ENCODE data around the gene GOSR1. TPM values are rescaled to one million over a fixed set of nuclear protein-coding genes. Genes with fewer than 3 reads are reported as not detected.
"Not testable (repeated sequence)": the region's sequence is repeated elsewhere in the genome, so short reads cannot be mapped to it uniquely, and the experiment has no call there.

GOSR1 gene
- total RNA-seq, 1 experiment from 2014 or later, result 31.5 TPM

GRCh38 chr17:30575648-30576325, 98.6 kb downstream of the GOSR1 start:
- DNase-seq (ENCODE audit: low read depth), result not testable (repeated sequence)

DNA sequence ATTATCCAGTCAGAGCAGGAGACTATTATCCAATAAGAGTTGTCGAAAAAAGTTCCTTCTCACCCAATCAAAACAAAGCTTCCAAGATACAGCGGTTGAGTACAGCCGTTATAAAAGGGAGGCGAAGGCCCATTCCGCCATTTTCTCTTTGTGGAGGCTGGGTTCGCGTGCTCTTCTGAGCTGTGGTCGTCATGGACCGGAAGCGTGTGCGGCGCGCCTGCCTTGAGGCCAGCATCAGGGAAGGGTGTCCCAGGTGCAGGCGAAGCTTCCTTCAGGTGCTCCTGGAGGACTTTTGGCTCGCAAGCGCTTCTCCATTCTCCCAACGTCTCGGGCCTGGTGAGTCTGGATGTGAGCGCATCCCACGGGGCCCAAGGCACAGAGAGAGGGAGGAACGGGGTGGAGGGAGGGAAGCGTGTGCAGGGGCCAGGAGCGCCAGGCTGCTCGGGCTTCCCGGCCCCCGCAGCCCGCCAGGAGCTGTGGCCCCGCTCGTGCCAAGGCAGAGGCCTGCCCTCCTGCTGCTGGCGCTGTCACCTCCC, 99.2 kb downstream of the GOSR1 start:
- DNase-seq (ENCODE audit: low read depth), result no peak

Other genes starting within 250 kb of the GOSR1 start
- under 0.01 and 0.12 TPM in 2 replicates for gene SLC6A4, start 241.7 kb upstream of the GOSR1 start, total RNA-seq (2014; rRNA removed; shearing (Covaris generic))
- gene BLMH, start 185.5 kb upstream of the GOSR1 start, total RNA-seq (2014; rRNA removed; shearing (Covaris generic)), result 18.9 and 33.6 TPM in 2 replicates
- not detected in 2 replicates for gene TMIGD1, start 143.4 kb upstream of the GOSR1 start, total RNA-seq (2014; rRNA removed; shearing (Covaris generic))
- gene CPD, start 98.5 kb upstream of the GOSR1 start, total RNA-seq (2014; rRNA removed; shearing (Covaris generic)), result 29.6 and 52.3 TPM in 2 replicates

Measured in M059J (cell line).